ENCODE results near the gene SPIN1.
A peak's percentile ranks its signal among the peaks of the same experiment; 100 is the strongest.
"Not testable (repeated sequence)": the region's sequence is repeated elsewhere in the genome, so short reads cannot be mapped to it uniquely, and the experiment has no call there.

SPIN1 gene
- 25.2 to 45.8 (median 32.3) reads per million in 4 donors for total RNA-seq

DNA sequence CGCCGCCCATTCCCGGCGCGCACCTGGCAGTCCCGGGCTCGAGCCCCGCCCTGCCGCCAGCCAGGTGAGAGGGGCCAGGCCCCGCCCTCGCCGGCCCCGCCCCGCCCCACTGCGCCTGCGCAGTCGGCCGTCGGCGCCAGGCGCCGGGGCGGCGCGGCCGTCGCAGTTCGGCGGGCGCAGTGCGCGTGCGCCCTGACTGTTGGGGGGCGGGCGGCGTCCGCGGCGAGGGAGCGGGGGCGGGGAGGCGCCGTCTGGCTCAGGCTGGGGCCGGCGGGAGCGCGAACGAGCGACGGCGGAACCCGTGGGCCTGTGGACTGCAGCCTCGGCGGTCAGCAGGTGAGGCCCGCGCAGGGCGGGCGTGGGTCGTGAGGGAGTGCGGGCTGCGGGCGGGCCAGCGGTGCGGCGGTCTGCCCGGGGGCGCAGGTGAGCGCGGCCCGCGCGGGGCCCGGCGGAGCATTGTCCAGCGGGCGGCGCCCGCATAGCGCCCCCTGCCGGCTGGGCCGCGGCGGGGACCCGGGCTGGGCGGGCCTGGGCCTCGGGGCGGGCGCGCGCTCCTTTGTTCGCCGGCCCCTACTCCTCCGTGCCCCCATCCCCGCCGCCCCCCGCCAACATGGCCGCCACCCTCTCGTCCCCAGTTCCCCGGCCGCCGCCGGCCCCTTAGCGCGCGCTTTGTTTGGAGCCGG, at the start of gene SPIN1:
Gene SPIN1 (plus strand): TSS at position 242 of the 683 bp plus-strand sequence. CDS start 38,096 bp downstream, outside the sequence.
- DNase-seq, result peak; percentile 71 to 86 (median 76)

GRCh38 chr9:88339317-88339716, 48.9 kb upstream of the SPIN1 start:
- DNase-seq, result no peak

GRCh38 chr9:88342246-88342645, 46.0 kb upstream of the SPIN1 start:
- no peak for DNase-seq

DNA sequence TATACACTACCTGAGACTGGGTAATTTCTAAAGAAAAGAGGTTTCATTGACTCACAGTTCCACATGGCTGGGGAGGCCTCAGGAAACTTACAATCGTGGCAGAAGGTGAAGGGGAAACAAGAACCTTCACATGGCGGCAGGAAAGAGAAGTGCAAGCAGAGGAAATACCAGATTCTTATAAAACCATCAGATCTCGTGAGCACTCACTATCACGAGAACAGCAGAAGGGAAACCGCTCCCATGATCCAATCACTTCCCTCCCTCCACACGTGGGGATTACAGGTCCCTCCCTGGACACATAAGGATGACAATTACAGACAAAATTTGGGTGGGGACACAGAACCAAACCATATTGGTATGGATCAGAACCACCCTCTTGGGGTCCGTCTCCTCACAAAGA, 44.2 kb upstream of the SPIN1 start:
- DNase-seq, result no peak

- DNase-seq, result not testable (repeated sequence)
Measured at GRCh38 chr9:88350354-88350753, 37.9 kb upstream of the SPIN1 start.

DNA sequence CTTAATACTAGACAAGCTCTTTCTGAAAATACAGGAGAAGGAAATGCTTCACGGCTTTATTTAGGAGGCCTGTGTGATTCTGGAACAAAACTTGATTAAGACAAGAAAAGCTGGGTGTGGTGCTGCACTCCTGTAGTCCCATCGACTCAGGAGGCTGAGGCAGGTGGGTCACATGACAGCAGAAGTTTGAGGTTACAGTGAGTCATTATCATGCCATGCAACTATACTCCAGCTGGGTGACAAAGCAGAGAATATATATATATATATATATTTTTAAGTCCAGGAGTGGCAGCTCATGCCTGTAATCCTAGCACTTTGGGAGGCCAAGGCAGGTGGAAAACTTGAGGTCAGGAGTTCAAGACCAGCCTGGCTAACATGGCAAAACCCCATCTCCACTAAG, 33.1 kb upstream of the SPIN1 start:
- peak in 1 of 5 donors; percentile 23 for DNase-seq

GRCh38 chr9:88357250-88357649, 31.0 kb upstream of the SPIN1 start:
- not testable (repeated sequence) for DNase-seq

DNA sequence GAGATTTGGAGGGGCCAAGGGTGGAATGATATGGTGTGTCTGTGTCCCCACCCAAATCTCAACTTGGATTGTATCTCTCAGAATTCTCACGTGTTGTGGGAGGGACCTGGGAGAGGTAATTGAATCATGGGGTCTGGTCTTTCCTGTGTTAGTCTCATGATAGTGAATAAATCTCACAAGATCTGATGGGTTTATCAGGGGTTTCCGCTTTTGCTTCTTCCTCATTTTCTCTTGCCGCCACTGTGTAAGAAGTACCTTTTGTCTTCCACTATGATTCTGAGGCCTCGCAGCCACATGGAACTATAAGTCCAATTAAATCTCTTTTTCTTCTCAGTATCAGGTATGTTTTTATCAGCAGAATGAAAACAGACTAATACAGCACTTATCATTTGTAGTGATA, 29.5 kb upstream of the SPIN1 start:
- no peak for DNase-seq

DNA sequence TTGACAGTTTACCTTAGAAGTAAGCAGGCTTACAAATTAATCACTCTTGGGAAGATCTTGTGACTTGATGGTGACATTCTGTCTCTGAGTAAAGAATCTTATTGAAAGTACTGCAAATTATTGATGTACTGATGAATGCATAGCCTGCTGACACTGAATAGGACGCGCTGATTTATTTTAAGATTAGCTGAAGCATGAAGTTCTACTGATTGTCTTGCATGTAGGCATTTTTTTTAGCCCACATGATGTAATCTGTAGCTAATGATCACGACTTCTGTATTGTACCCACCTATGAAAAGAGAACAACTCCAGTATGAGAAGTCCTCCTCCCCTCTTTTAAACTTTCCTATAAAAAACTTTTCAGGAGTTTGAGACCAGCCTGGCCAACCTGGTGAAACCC, 28.3 kb upstream of the SPIN1 start:
- DNase-seq, result no peak

DNA sequence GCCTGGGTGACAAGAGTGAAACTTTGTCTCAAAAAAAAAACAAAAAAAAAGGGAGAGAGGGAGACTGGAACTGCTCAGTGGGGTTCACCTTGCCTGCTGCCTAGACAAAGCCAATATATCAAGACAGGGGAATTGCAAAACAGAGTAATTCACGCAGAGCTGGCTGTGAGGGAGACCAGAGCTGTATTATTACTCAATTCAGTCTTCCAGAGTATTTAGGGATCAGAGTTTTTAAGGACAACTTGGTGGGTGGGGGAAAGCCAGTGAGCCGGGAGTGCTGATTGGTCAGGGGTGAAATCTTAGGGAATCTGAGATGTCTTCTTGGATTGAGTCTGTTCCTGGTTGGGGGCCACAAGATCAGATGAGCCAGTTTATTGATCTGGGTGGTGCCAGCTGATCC, 25.6 kb upstream of the SPIN1 start:
- DNase-seq, result no peak

- no peak for DNase-seq
Measured at GRCh38 chr9:88363661-88364060, 24.6 kb upstream of the SPIN1 start.

DNA sequence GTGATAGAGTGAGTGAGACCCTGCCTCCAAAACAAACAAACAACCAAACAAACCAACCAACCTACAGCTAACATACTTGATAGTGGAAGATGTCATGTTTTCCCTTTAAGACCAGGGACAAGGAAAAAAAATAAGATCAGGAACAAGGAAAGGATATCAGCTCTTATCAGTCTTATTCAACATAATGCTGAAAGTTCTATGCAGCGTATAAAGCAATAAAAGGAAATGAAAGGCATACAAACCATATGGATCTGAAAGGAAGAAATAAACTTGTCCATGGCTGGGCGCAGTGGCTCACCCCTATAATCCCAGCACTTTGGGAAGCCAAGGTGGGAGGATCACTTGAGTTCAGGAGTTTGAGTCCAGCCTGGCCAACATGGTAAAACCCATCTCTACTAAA, 23.5 kb upstream of the SPIN1 start:
- DNase-seq, result no peak

DNA sequence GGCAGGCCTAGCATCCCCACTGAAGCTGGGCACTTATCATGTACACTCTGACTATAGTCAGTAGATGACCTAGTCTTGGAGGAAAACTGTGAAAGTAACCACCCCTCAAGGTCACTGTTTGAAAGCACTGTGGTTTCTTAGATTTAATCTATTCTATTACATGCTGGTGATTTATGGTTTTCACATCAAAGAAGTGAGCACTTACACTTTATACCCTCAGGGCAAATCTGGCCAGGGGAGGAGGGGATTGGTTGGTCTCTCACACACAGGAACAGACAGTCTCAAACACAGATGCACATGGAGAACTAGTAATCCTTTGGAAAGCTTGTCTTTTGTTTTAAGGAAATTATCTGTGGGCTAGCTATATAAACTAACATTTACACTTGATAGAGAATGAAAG, 17.9 kb upstream of the SPIN1 start:
- DNase-seq, result no peak

DNA sequence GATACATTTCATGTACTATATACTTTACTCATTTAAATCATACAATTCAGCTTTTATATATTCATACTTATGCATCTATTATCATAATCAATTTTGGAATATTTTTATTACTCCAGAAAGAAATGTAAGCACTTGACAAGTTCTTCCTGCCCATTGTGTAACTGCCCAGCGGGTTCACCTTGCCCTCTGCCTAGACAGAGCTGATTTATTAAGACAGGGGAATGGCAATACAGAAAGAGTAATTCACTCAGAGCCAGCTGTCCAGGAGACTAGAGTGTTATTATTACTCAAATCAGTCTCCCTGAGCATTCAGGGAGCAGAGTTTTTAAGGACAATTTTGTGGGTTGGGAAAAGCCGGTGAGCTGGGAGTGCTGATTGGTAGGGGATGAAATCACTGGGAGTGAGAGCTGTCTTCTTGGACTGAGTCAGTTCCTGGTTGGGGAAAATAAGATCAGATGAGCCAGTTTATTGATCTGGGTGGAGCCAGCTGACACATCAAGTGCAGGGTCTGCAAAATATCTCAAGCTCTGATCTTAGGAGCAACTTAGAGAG, 16.1 kb upstream of the SPIN1 start:
- DNase-seq, result no peak

- no peak for DNase-seq
Measured at GRCh38 chr9:88373045-88373444, 15.2 kb upstream of the SPIN1 start.

- DNase-seq, result no peak
Measured at GRCh38 chr9:88378317-88378716, 9.9 kb upstream of the SPIN1 start.

- no peak for DNase-seq
Measured at GRCh38 chr9:88379352-88379751, 8.9 kb upstream of the SPIN1 start.

GRCh38 chr9:88380118-88380517, 8.1 kb upstream of the SPIN1 start:
- DNase-seq, result no peak

GRCh38 chr9:88381322-88381721, 6.9 kb upstream of the SPIN1 start:
- DNase-seq, result not testable (repeated sequence)

DNA sequence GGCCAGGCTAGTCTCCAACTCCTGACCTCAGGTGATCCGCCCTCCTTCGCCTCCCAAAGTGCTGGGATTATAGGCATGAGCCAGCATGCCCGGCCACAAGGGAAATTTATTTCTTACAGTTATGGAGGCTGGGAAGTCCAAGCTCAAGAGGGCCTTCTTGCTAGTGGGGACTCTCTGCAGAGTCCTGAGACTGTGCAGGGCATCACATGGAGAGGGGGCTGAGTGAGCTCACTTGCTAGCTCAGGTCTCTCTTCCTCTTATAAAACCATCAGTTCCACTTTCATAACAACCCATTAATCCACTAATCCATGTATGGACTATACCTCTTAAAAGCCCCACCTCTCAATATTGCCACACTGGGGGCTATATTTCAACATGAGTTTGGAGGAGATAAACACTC, 5.1 kb upstream of the SPIN1 start:
- DNase-seq, result no peak

GRCh38 chr9:88386137-88386536, 2.1 kb upstream of the SPIN1 start:
- DNase-seq, result not testable (repeated sequence)

DNA sequence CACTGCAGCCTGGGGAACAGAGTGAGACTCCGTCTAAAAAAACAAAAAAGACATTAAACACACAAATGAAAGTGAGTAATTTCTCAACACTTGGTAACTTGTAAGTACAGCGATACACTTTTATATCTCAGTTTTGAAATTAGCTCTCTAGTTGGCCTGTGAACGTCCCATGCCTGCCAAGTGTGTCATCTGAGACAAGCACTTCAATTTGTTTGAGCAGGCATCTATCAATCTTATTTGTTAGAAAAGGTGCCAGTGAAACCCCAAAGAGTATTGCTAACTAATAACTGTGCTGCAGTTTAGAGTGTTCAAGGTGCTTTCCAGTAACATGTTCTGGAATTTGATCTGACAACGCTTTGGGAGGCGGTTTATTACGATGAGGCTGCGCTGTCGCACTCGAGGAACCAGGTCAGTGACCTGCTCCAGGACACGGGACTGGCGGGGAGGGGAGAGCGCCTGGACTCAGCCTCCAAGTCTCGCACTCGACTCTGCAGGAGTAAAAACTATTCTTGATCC, 1.1 kb upstream of the SPIN1 start:
- DNase-seq, result peak in 2 of 5 donors; percentile 0 to 18

DNA sequence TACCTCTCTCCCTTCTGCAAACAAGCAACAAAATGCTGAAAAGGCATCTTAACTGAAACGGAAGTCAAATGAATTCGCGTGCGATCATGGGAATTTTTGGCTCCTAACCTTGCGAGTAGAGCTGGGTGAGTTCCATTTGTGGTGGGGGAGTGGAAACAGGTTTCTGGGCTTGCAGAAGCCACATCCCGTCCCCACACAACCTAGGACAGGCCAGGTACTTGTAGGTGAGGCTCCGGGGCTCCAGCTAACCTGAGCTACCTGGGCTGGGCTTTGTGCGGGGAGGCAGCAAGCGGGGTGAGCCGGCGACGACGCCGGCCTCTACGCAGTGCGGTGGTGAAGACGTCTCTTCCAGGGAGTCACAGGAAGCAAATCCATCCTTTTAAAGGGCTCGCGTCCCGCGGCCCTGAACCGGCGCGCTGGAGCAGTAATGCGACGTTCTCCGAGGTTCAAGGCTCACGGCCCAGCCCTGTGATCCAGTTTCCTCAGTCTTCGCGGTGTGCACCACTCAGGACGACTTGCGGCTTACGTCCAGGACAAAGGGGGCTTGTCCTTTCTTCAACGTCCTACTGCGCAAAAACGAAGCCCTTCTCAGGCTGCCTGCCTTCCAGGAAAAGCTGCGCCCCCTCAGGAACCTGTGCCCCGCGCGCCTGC, 567 bp upstream of the SPIN1 start:
- peak in 4 of 5 donors; percentile 8 to 36 (median 26) for DNase-seq
